Activated CD4-positive, alpha-beta T cell treated with anti-CD3 and anti-CD28 coated beads, Interleukin-2, Interleukin-6, amounts not matched to agents 100 ng/mL and 50 ng/mL, durations not matched to agents 16 hours and 8 hours (primary cell): ENCODE results near the gene SLC15A1.
"Not testable (repeated sequence)": the region's sequence is repeated elsewhere in the genome, so short reads cannot be mapped to it uniquely, and the experiment has no call there.

ENCODE experiments used
- DNase-seq: peaks from one replicate; pipeline ENCODE4 v3.0.0-alpha.2; 2020

Gene SLC15A1

DNA sequence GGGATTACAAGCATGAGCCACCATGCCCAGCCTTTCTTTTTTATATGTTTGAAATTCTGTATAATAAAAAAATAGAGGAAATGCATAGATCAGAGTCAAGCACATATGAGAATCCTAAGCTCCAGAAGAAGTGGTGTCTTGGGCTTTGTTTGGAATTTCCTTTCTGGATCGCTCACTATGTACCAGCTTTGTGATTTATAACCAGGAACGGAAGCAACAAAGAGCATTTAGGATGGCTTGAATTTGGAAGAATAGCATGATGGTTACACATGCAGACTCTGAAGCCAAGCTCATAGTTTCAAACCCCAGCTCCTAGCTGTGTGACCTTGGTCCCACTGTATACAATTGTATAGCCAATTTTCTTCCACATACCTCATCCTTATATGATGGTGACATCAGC is 28.0 kb upstream of the SLC15A1 start:
- no peak for DNase-seq

DNA sequence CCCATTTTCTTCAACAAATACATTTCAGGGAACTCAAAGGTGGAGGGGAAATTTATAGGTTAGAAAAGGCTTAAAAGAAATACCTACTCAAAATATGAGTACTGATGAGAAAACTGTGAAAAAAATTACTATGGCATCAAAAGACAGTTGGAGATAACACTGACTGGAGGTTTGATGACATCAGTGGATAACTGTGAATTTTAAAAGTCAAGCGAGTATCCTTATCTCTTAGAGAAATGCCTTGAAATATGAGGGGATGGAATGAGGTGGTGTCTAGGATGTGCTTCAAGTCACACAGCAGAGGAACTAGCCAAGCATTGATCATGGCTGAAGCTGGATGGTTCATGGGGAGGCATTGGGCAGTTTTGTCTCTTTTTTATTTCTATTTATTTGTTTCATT is 27.2 kb upstream of the SLC15A1 start:
- DNase-seq: no peak

DNA sequence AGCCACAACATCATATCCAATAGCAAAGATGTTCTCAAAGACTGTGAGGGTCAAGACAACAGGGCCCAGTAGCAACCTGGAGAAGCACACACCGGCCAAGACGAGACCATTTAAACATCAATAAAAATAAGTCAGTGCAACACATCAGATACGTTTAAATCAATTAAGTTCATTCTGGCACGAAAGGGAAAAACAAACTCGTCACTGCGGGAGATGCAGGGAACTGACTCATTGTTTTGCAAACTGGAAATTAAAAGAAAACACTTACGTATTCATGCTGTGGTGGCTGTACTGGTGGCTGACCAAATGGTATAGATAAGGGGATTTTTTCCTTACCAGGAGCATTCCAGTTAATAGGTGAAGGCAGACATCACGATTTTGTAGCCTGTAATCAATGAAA is 26.3 kb upstream of the SLC15A1 start:
- no peak for DNase-seq

DNA sequence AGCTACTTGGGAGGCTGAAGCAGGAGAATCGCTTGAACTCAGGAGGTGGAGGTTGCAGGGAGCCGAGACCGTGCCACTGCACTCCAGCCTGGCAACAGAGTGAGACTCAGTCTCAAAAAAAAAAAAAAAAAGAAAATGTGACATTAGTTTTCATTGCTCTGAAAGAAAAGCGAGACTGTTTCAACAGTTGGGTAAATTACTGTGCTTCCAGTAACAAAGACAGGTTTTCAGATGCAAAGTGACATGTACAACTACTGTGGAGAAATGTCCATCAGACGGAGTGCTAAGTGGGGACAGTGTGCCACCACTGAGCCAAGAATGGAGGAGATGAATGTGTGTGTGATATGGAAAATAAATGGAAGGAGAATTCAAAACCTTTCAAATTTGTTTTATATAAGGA is 24.2 kb upstream of the SLC15A1 start:
- no peak for DNase-seq

DNA sequence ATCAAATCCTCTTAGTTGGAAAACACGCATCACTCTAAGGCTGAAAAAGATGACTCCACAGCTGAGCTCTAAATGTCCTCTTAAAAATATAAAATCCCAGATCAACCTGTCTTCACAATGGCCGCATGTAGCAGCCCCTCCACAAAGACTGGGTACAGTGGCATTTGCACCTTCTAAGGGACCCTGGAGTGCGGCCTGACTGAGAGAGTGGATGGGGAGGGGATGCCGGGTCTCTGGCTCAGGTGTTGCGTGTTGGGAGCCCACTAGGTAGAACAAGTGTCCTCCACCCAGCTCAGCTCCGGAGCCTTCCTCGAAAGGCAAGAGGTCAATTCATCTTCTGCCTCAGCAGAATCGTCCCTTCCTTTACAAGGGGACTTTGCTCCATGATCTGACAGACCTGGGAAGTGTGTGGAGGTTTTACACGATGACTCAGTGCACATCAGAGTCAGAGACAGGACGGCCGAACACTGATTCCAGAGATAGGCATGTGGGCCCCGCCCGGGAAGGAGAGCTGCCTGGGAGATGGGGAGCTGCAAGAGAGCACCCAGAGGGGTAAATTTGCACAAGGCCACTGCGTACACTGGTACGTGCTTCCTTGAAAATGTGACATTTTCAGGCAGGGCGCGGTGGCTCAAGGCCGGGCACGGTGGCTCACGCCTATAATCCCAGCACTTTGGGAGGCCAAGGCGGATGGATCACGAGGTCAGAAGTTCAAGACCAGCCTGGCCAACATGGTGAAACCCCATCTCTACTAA is 23.5 kb upstream of the SLC15A1 start:
- no peak for DNase-seq

DNA sequence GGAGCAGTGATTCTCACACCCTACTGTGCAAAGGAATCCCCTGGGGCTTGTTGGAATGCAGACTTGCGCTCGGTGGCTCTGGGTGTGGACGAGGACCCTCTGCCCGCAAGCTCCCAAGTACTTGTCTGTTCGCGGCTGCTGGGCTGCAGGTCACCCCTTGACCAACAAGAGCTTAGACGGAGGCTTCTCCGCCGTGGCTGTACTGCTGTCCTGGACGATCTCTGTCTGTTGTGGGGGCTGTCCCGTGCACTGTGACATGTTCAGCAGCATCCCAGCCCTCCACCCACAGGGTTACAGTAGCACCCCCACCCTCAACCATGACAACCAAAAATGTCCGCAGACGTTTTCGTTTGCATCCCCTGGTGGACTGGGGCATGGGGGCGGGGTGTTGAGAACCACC is 22.9 kb upstream of the SLC15A1 start:
- DNase-seq: no peak

DNA sequence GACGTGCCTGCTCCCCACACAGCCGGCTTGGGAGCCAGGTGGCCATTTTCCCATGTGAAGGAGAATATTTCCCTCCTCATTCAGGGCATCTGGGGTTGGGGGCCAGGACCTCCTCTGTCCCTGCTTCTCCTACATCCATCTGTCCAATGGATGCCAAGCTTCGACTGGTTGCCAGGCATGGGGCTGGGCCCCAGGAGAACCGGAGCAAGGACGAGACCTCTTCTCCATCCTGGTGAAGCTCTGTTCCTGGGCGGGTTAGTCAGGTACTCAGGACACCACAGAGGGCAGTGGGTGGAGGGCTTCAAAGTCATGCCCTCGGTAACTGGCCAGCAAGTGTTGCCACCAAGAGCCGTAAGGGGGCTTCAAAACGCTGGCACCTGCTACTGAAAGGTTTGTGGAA is 22.3 kb upstream of the SLC15A1 start:
- no peak for DNase-seq

DNA sequence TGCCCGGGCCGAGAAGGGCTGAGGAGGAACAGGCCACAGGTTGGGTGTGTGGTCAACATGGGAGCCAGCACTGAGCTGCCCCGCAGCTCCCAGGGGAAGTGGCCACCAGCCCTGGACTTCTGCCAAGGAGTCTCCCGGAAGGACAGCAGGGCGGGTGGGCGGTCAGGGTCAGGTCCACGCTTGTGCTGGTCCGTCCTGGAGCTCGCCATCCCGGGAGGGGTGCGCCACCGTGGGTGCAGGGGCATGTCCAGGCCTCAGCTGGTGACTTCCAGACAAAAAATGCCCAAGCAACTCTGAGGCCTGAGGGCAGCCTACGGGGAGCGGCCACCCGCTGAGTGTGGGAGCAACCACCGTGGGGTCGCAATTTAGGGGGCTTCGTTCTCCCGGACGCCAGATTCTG is 21.4 kb upstream of the SLC15A1 start:
- DNase-seq: no peak

DNA sequence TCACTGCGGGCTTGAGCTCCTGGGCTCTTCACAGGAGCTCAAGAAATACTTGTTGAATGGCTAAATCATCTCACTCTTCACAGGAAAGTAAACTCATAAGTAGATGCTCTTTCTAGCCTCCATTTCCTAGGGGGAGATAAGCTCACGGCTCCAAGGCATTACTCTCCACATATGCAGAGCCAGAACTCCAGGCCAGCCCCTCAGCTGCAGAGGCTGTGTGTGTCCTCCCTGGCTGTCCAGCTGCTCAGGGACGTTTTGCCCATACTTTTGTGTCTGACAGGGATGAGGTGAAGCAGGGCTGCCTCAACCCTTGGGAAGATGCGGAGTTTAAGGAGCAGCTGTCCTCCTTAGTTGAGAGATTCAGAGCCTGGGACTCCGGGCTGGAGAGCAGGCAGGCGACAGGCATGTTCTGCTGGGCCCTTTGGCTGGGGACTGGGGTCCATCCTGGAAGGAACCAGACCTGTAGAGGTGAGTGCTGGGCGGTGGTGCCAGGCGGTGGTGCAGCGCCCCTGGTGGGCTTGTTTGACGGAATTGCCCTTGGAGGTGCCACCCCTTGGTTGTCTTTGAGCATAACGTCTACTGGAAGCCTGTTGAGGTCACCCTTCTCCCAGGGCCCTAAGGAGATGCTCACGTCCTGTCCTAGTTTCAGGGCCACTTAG is 20.5 kb upstream of the SLC15A1 start:
- DNase-seq: no peak

DNA sequence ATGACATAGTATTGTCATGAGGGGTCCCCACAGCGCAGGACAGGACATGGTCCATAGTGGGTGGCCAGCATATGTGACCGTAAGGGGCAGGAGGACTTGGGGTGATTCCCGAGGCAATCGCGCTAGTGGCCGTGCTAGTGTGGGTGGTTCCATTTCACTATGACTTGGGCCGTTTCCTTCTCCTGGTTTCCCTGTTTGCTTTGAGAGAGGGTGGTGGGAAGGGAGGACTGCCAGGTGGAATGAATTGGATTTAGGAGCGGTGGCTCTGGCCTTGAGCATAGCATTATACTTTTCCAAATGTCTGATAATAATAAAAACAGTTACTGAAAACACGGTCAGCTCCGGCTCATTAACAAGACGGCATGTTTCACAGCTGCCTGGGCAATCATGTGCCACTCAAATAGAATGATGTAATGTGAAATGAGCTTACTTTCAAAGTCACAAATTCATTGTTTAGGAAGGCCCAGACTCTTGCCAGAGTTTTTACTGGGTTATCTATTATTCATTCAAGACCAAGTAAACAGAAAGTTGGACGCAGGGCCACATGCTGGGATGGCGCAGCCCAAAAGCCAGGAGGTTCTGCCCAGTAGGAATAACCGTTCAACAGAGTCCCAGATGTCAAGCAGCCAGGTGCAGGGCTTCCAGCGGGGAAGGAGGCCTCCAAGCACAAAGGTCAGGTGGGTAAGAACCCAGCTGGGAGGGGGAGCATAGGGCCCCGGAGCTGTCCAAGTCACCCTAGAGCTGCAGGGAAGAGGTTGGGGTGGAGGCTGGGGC is 19.6 kb upstream of the SLC15A1 start:
- no peak for DNase-seq

DNA sequence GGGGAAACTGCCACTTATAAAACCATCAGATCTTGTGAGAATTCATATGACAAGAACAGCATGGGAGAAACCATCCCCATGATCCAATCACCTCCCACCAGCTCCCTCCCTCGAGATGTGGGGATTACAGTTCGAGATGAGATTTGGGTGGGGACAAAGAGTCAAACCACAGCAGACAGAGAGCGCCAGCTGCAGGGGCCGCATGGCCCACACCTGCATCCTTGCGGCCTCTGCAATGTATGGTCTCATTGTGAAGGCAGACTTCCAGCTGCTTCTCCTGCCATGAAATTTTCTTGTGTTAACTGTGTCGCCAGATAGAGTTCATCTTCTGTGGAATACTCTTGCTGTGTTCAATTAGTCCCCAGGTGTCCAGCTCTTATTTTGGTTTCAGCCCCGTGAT is 17.3 kb upstream of the SLC15A1 start:
- DNase-seq: no peak

DNA sequence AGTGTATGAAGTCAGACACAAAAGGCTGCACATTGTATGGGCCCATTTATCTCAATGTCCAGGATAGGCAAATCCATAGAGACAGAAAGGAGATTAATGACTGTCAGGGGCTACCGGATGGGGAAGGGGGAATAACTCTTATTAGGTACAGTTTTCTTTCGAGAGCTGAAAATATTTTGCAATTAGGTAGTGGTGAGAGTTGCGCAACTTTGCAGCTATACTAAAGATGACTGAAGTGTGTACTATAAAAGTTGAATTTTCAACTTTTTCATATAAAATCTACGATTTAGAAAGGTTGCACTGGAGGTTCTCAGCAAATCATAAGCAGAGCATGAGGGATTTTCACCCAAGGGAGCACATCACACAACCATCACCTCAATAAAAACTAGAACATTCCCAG is 16.1 kb upstream of the SLC15A1 start:
- no peak for DNase-seq

DNA sequence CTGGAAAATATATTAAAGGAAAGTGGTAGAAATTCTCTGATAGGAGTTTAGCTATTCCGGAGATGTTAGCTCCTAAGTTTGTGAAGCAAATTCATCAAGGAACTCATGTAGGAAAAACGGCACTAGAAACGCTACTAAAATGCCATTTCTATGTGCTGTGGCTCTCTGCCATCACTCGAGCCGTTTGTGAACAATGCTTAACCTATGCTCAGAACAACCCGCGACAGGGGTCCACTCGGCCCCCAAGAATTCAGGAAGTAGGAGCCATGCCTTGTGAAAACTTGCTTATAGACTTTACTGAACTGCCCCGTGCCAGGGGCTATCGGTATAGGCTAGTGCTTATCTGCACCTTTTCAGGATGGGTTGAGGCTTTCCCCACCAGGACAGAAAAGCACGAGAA is 14.2 kb upstream of the SLC15A1 start:
- DNase-seq: no peak

DNA sequence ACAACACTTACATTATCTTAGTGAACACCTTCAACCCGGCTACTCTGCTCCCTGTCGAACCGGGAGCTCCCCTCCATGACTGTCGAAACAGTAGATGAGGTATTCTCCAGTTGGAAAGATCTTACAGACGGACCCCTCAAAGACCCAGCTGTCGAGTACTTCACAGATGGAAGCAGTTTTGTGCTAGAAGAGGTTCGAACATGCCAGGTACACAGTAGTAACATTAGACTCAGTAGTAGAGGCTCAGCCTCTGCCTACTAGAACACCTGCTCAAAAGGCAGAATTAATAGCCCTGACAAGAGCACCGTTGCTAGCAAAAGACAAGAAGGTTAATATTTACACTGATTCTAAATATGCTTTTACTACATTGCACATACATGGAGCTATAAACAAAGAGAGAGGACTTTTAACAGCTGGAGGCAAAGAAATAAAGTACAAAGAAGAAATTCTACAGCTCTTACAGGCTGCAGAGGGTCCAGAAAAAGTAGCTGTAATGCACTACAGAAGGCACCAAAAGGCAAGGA is 13.6 kb upstream of the SLC15A1 start:
- no peak for DNase-seq

DNA sequence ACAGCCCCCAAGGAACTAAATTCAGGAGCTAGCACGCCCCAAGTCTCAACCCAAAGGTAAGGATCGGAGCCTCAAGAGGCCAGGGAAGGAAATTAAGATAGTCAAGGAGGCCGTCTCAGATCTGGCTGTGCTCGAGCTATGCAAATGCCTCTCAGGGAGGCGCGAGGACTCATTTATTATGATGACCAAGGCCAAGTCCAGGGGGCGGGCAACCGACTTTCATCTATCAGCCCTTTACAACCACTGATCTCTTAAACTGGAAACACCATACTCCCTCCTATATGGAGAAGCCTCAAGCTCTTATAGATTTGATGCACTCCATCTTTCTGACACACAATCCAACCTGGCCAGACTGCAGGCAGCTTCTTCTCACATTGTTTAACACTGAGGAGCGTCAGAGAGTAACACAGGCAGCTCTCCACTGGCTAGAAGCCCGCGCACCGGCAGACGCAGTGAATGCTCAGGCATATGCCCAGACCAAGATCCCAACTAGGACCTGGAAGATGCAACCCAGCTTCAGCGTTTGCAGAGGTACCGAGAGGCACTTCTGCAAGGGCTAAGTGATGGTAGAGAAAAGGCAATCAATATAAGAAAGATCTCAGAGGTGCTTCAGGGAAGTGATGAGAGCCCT is 9.6 kb upstream of the SLC15A1 start:
- no peak for DNase-seq

DNA sequence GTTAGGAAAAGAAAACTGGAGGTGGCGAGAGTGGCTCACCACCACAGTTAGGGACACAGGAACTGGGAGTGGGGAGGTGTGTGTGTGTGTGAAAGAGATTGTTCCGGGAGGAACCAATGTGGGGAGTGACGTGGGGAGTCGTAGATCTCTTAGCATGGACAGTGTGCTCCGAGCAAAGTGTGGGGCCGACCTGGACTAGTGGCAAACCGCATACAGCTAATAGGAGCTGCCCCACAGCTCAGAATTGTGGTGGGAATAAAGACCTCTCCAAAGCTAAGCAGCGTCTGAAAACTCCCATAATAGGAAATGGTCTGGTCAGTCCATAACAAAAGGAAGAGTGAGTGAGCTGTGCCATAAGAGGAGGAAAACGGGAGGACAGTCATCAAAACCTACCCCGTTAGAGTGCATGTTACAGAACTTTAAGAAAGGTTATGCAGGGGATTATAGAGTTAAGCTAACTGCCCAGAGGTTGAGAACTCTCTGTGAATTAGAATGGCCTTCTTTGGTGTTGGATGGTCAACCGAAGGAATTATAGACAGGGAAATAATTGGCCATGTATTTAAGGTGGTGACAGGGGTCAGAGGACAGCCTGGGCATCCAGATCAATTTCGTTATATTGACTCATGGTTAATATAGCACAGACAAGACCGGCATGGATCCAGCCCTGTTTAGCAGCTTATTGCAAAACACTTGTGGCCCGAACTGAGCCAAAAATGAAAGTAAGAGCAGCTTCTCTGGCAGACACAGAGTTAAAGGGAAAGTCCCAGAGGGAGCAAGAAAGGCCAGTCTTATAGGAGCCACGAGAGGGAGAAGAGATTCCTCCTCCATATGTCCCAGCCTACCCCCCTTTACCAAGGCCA is 8.9 kb upstream of the SLC15A1 start:
- DNase-seq: peak; percentile 21

DNA sequence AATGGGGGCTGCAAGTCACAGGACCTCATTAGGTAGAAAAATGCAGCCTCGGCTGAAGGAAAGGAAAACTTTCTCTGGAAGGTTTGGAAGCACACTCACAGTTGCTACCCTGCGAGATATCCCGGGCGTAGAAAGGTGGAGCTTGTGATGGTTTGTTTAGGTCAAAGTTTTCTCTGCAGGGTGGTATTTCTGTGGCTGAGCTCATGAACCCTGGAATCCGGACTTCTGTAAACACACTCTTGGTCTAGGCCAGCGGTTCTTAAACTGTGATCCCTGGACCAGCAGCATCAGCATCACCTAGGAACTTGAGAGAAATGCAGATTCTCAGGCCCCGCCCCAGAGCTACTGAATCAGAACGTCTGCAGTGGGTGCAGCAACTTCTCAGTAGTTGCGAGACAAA is 3.3 kb upstream of the SLC15A1 start:
- no peak for DNase-seq

DNA sequence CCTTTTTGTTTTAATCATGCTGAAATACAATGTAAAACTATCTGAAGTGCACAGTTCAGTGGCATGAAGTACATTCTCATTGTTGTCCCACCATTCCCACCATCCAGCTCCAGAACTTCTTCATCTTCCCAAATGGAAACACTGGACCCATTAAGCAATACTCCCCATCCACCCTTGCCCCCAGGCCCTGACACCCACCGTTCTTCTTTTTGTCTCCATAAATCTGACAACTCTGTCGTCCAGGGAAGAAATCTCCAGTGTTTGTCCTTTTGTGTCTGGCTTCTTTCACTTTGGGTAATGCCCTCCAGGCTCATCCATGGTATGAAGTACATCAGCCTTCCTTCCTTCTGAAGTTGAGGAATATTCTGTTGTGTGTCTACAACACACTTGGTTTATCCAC is 2.6 kb upstream of the SLC15A1 start:
- DNase-seq: no peak

DNA sequence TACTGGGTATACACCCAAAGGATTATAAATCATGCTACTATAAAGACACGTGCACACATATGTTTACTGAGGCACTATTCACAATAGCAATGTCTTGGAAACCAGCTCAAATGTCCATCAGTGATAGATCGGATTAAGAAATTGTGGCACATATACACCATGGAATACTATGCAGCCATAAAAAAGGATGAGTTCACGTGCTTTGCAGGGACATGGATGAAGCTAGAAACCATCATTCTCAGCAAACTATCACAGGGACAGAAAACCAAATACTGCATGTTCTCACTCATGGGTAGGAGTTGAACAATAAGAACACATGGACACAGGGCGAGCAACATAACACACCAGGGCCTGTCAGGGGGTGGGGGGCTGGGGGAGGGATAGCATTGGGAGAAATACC is 2.0 kb upstream of the SLC15A1 start:
- DNase-seq: not testable (repeated sequence)

DNA sequence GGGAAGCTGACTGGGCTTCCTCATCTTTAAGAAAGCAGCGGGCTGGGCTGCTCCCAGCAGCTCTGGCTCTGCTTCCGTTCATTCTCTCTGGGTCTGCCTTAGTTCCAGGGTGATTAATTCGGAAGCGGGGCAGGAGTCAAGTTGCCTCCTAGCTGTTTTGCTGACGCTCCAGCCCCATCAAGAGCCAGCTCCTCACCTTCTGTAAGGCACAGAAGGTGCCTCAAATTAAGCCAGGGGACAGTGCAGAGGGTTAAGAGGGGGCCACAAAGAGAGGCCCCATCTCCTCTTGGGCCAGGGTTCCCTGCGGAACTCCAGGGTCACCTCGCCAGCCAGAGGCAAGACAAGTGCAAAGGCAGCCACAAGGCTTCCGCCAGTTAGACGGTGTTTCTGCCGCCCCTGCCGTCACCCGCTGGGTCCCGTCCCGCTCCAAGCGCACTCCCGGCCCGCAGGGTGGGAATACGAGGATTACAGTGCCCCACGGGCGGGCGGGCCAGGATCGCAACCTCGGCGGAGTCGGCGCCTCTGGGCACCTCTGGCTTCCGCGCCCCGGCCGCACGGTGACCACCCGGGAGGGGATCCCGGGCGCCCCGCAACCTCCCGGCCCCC is 508 bp downstream of the SLC15A1 start:
- DNase-seq: no peak

DNA sequence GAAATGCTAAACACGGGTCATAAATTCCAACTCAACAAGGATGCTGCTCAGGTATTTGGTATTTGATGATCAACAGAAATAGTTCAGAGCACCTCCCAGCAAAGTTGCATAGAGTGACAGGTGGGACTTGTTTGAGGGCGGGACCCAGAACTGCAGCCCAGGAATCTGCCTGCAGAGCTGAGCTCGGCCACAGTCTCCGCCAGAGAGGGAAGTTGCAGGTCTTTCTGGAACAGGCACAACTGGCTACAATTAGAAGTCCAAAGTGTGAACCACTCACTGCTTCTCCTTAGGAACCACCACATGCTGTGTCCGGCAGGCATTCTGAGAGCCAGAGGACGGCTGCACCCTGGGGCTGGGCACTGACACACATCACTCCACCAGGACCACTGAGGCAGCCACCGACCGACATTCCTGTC is 1.1 kb downstream of the SLC15A1 start:
- DNase-seq: no peak

DNA sequence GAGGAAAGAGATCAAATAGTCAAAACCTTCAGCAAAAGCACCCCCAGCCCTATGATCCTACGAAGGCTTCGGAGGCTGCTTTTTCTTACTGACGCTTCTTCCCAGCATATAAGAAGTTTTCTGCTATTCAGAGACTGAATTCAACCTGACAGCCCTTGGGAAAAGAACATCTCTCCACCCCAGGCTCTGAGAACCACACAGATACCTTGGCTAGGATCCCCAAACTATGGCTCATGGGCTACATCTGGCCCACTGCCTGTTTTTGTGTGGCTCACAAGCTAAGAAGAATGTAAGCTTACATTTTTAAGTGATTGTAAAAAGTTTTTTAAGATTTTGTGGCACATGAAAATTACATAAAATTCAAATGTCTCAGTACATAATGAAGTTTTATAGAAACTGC is 3.0 kb downstream of the SLC15A1 start:
- DNase-seq: no peak
